Measurements from ENCODE around the gene IRAK3.

Gene IRAK3

GRCh38 chr12:66152732-66153131 lies 36.3 kb upstream of the IRAK3 start:
- TF ChIP-seq REST (IDR thresholded peaks at IDR 0.05; ENCODE audit: insufficient read depth in 1 of 2, low read depth in 2 of 2, low read length in 2 of 2) (no peak), TAF1 (IDR thresholded peaks at IDR 0.05; ENCODE audit: borderline replicate concordance, insufficient read depth, low read length) (no peak), POLR2AphosphoS5 (IDR thresholded peaks at IDR 0.05; ENCODE audit: low read depth, low read length) (no peak), SIN3A (IDR thresholded peaks at IDR 0.05; ENCODE audit: borderline replicate concordance, insufficient read depth, low read length) (no peak), FOXP2 (optimal IDR thresholded peaks at IDR 0.05; ENCODE audit: borderline replicate concordance, extremely low read depth, extremely low read length, insufficient read depth) (no peak)

GRCh38 chr12:66154776-66155175 lies 34.2 kb upstream of the IRAK3 start:
- TF ChIP-seq REST (IDR thresholded peaks at IDR 0.05; ENCODE audit: insufficient read depth in 1 of 2, low read depth in 2 of 2, low read length in 2 of 2) = no peak
- no peak for TF ChIP-seq POLR2AphosphoS5 (IDR thresholded peaks at IDR 0.05; ENCODE audit: low read depth, low read length)
- no peak for TF ChIP-seq TAF1 (IDR thresholded peaks at IDR 0.05; ENCODE audit: borderline replicate concordance, insufficient read depth, low read length)
- no peak for TF ChIP-seq SIN3A (IDR thresholded peaks at IDR 0.05; ENCODE audit: borderline replicate concordance, insufficient read depth, low read length)
- TF ChIP-seq FOXP2 (optimal IDR thresholded peaks at IDR 0.05; ENCODE audit: borderline replicate concordance, extremely low read depth, extremely low read length, insufficient read depth) = no peak

GRCh38 chr12:66156654-66157053 lies 32.4 kb upstream of the IRAK3 start:
- TF ChIP-seq SIN3A (IDR thresholded peaks at IDR 0.05; ENCODE audit: borderline replicate concordance, insufficient read depth, low read length) = no peak
- no peak for TF ChIP-seq POLR2AphosphoS5 (IDR thresholded peaks at IDR 0.05; ENCODE audit: low read depth, low read length)
- TF ChIP-seq REST (IDR thresholded peaks at IDR 0.05; ENCODE audit: insufficient read depth in 1 of 2, low read depth in 2 of 2, low read length in 2 of 2) = no peak
- no peak for TF ChIP-seq TAF1 (IDR thresholded peaks at IDR 0.05; ENCODE audit: borderline replicate concordance, insufficient read depth, low read length)
- TF ChIP-seq FOXP2 (optimal IDR thresholded peaks at IDR 0.05; ENCODE audit: borderline replicate concordance, extremely low read depth, extremely low read length, insufficient read depth) = no peak

GRCh38 chr12:66159123-66159522 lies 29.9 kb upstream of the IRAK3 start:
- TF ChIP-seq FOXP2 (optimal IDR thresholded peaks at IDR 0.05; ENCODE audit: borderline replicate concordance, extremely low read depth, extremely low read length, insufficient read depth) (no peak), SIN3A (IDR thresholded peaks at IDR 0.05; ENCODE audit: borderline replicate concordance, insufficient read depth, low read length) (no peak), REST (IDR thresholded peaks at IDR 0.05; ENCODE audit: insufficient read depth in 1 of 2, low read depth in 2 of 2, low read length in 2 of 2) (no peak), TAF1 (IDR thresholded peaks at IDR 0.05; ENCODE audit: borderline replicate concordance, insufficient read depth, low read length) (no peak), POLR2AphosphoS5 (IDR thresholded peaks at IDR 0.05; ENCODE audit: low read depth, low read length) (no peak)

- TF ChIP-seq FOXP2 (optimal IDR thresholded peaks at IDR 0.05; ENCODE audit: borderline replicate concordance, extremely low read depth, extremely low read length, insufficient read depth) (no peak), POLR2AphosphoS5 (IDR thresholded peaks at IDR 0.05; ENCODE audit: low read depth, low read length) (no peak), REST (IDR thresholded peaks at IDR 0.05; ENCODE audit: insufficient read depth in 1 of 2, low read depth in 2 of 2, low read length in 2 of 2) (no peak), SIN3A (IDR thresholded peaks at IDR 0.05; ENCODE audit: borderline replicate concordance, insufficient read depth, low read length) (no peak), TAF1 (IDR thresholded peaks at IDR 0.05; ENCODE audit: borderline replicate concordance, insufficient read depth, low read length) (no peak)
Observed at GRCh38 chr12:66160704-66161103, 28.3 kb upstream of the IRAK3 start.
